Tibial artery (tissue), 4 donors: ENCODE data around the gene TCP1.
"Not testable (repeated sequence)": the region's sequence is repeated elsewhere in the genome, so short reads cannot be mapped to it uniquely, and the experiment has no call there.

Source experiments
- DNase-seq, 2 donors: peaks; one replicate each; pipeline ENCODE4 v3.0.0-alpha.2; 2019
- H3K27ac ChIP-seq, 2 donors: fragments of 200-600 bp; sonication (generic) in 1 of 2; 1 replicate in 1 of 2; 2 replicates in 1 of 2; pipeline ENCODE4 v1.5.1; 2018 to 2019; ENCODE audit warnings: mild to moderate bottlenecking in 1 of 2
- H3K27me3 ChIP-seq, 2 donors: fragments of 200-600 bp; sonication (generic) in 1 of 2; one replicate each; pipeline versions ENCODE4 v1.5.1 to v1.6.0; 2016 to 2019
- H3K36me3 ChIP-seq, 3 donors: fragments of 200-600 bp; sonication (generic) in 2 of 3; one replicate each; pipeline ENCODE4 v1.5.1; 2016 to 2019; ENCODE audit warnings: mild to moderate bottlenecking in 2 of 3
- H3K4me1 ChIP-seq, 4 donors: fragments of 200-600 bp; sonication (generic) in 2 of 4; 1 replicate in 3 of 4; 2 replicates in 1 of 4; pipeline ENCODE4 v1.5.1; 2016 to 2019
- H3K4me3 ChIP-seq, 2 donors: fragments of 200-600 bp; sonication (generic) in 1 of 2; 1 replicate in 1 of 2; 2 replicates in 1 of 2; pipeline ENCODE4 v1.5.1; 2018 to 2019; ENCODE audit warnings: mild to moderate bottlenecking in 2 of 2
- H3K9me3 ChIP-seq, 3 donors: fragments of 200-600 bp; sonication (generic) in 1 of 3; one replicate each; pipeline ENCODE4 v1.5.1; 2016 to 2019
- CTCF ChIP-seq, 2 experiments: fragments of 200-600 bp in 1 of 2; fragments of 450-650 bp in 1 of 2; IDR thresholded peaks; one replicate each; pipeline ENCODE4 v1.5.1; 2017 to 2019; ENCODE audit warnings: antibody characterized with exemption in 2 of 2, mild to moderate bottlenecking in 1 of 2, moderate library complexity in 1 of 2
- intact Hi-C: fragments of 100-400 bp; cut with DNase I; formaldehyde crosslinking; loops from one replicate; pipeline ENCODE4 v1.15.0; 2023; ENCODE audit warnings: low total_unique reads

Gene TCP1

GRCh38 chr6:159751448-159751847, 38.0 kb downstream of the TCP1 start:
- Histone ChIP-seq H3K27me3 (no peaks in the 10 kb centered on the region), H3K4me1 (peaks cover 0 to 9% (median 0%) of the 10 kb centered on the region in 4 donors), H3K36me3 (peaks cover 66 to 89% (median 69%) of the 10 kb centered on the region in 3 donors), H3K9me3 (no peaks in the 10 kb centered on the region), H3K4me3 (no peak overlapping the region), H3K27ac (no peak overlapping the region)
- intact Hi-C loops, result no loop called here
- TF ChIP-seq CTCF (IDR thresholded peaks at IDR 0.05), result no peak
- no peak for DNase-seq

DNA sequence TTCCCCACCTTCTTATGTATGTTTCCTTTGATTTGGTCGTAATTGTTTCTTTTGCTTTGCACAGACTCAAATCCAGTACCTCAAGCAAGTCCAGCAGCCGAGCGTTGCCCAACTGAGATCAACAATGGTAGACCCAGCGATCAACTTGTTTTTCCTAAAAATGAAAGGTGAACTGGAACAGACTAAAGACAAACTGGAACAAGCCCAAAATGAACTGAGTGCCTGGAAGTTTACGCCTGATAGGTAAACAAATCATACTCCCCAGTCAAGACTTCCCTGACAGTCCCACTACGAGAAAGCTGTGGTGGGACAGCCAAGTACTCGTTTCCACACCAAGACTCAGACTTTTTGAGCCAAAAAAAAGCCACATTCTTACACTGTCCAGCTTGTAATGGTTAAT, 41.3 kb downstream of the TCP1 start:
- DNase-seq, H3K4me3 ChIP-seq, H3K9me3 ChIP-seq, H3K4me1 ChIP-seq, intact Hi-C loops, H3K27ac ChIP-seq, H3K27me3 ChIP-seq: not testable (repeated sequence)
- peaks cover 80 to 91% (median 91%) of the 10 kb centered on the region in 3 donors for H3K36me3 ChIP-seq

- no peak for DNase-seq
- no peaks in the 10 kb centered on the region for H3K4me1 ChIP-seq
- intact Hi-C loops, result no loop called here
- no peaks in the 10 kb centered on the region for H3K27me3 ChIP-seq
- no peak overlapping the region for H3K27ac ChIP-seq
- no peak for TF ChIP-seq CTCF (IDR thresholded peaks at IDR 0.05)
- peaks cover 84 to 94% (median 92%) of the 10 kb centered on the region in 3 donors for H3K36me3 ChIP-seq
- no peaks in the 10 kb centered on the region for H3K9me3 ChIP-seq
- H3K4me3 ChIP-seq, result no peak overlapping the region
These were observed 42.6 kb downstream of the TCP1 start for GRCh38 chr6:159746759-159747158.

DNA sequence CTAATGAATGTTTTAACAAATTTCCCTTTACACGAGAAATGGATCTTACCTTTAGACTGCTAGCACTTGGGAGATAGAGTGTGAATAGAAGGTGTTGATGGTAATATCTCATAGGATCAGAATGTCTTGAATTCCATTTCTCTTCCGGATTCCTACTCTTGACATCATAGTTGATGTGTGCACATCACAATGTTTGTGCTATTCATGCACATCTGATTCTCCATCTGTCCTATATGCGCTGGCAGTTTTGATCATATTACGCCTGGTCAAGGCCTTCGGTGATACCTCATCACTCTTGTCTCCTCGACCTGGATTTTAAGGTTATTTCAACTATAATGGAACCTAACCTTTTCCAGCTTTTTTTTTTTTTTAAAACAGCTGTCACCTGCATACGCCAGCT, 44.3 kb downstream of the TCP1 start:
- Histone ChIP-seq H3K9me3 (no peaks in the 10 kb centered on the region), H3K4me1 (peaks cover 0 to 2% (median 0%) of the 10 kb centered on the region in 4 donors), H3K36me3 (peaks cover 80 to 99% (median 90%) of the 10 kb centered on the region in 3 donors), H3K27me3 (no peaks in the 10 kb centered on the region), H3K27ac (no peak overlapping the region), H3K4me3 (no peak overlapping the region)
- intact Hi-C loops, result no loop called here
- no peak for DNase-seq
- TF ChIP-seq CTCF (IDR thresholded peaks at IDR 0.05), result no peak

DNA sequence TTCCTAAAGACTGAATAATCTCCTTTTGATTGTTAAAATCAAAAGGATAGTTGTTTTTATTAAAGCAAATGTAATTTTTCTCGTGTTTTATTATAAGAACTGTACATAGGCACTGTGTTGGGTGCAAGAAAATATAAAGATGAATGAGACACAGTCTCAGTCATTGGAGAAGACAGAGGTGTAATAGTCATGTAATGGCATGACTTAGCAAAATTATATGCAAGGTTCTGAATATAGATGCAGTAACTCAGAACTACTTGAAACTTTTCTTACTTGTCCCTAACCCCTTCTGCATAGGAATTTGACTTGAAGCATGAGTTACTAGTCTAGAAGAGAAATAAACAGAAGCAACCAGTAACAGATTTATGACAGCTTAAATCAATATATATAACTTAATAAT, 47.2 kb downstream of the TCP1 start:
- no peaks in the 10 kb centered on the region for H3K27me3 ChIP-seq
- H3K27ac ChIP-seq, result no peak overlapping the region
- DNase-seq, result no peak
- intact Hi-C loops, result no loop called here
- H3K4me3 ChIP-seq, result no peak overlapping the region
- peaks cover 0 to 11% (median 4%) of the 10 kb centered on the region in 4 donors for H3K4me1 ChIP-seq
- no peak for TF ChIP-seq CTCF (IDR thresholded peaks at IDR 0.05)
- no peaks in the 10 kb centered on the region for H3K9me3 ChIP-seq
- peaks cover 65 to 77% (median 71%) of the 10 kb centered on the region in 3 donors for H3K36me3 ChIP-seq

GRCh38 chr6:159739341-159739740, 50.1 kb downstream of the TCP1 start:
- TF ChIP-seq CTCF (IDR thresholded peaks at IDR 0.05), result no peak
- H3K4me1 ChIP-seq, result peaks cover 0 to 38% (median 12%) of the 10 kb centered on the region in 4 donors
- peaks cover 37 to 49% (median 42%) of the 10 kb centered on the region in 3 donors for H3K36me3 ChIP-seq
- DNase-seq, result no peak
- H3K4me3 ChIP-seq, result no peak overlapping the region
- H3K27me3 ChIP-seq, result no peaks in the 10 kb centered on the region
- H3K27ac ChIP-seq, result no peak overlapping the region
- intact Hi-C loops, result no loop called here
- H3K9me3 ChIP-seq, result no peaks in the 10 kb centered on the region
